ENCODE data around the gene COPG2. TPM values are rescaled to one million over a fixed set of nuclear protein-coding genes. Genes with fewer than 3 reads are reported as not detected.

The COPG2 gene
- total RNA-seq, 1 donor from 2014 or later, result 15.7 TPM

GRCh38 chr7:130506358-130506757 is 162.2 kb downstream of the COPG2 start:
- Histone ChIP-seq H3K4me3 (no peak overlapping the region), H3K27me3 (no peaks in the 10 kb centered on the region), H3K27ac (no peak overlapping the region), H3K36me3 (peaks cover 0 to 6% of the 10 kb centered on the region in 2 donors), H3K4me1 (no peaks in the 10 kb centered on the region), H3K9me3 (no peaks in the 10 kb centered on the region)
- DNase-seq (ENCODE audit: extremely low spot score in 2 of 2), result no peak
- TF ChIP-seq POLR2A (IDR thresholded peaks at IDR 0.05), result no peak
- no peak for TF ChIP-seq POLR2AphosphoS5 (IDR thresholded peaks at IDR 0.05; ENCODE audit: insufficient read depth in 1 of 2, low read depth in 1 of 2)
- TF ChIP-seq CTCF (IDR thresholded peaks at IDR 0.05), result no peak
- intact Hi-C loops (cut with DNase I), result no loop called here

- no peak overlapping the region for H3K4me3 ChIP-seq
- peaks cover 0 to 6% of the 10 kb centered on the region in 2 donors for H3K36me3 ChIP-seq
- no peak for DNase-seq (ENCODE audit: extremely low spot score in 2 of 2)
Measured at GRCh38 chr7:130505753-130506152, 162.8 kb downstream of the COPG2 start.

GRCh38 chr7:130500910-130501309 is 167.6 kb downstream of the COPG2 start:
- intact Hi-C loops (cut with DNase I), result no loop called here
- Histone ChIP-seq H3K4me3 (no peak overlapping the region), H3K27ac (no peak overlapping the region), H3K36me3 (peaks cover 0 to 6% of the 10 kb centered on the region in 2 donors), H3K27me3 (no peaks in the 10 kb centered on the region), H3K4me1 (no peaks in the 10 kb centered on the region), H3K9me3 (no peaks in the 10 kb centered on the region)
- DNase-seq (ENCODE audit: extremely low spot score in 2 of 2), result no peak
- TF ChIP-seq POLR2AphosphoS5 (IDR thresholded peaks at IDR 0.05; ENCODE audit: insufficient read depth in 1 of 2, low read depth in 1 of 2) (no peak), CTCF (IDR thresholded peaks at IDR 0.05) (no peak)

More at GRCh38 chr7:130505753-130506152, 162.8 kb downstream of the COPG2 start:
- Histone ChIP-seq H3K4me1 (no peaks in the 10 kb centered on the region), H3K27me3 (no peaks in the 10 kb centered on the region), H3K27ac (no peak overlapping the region), H3K9me3 (no peaks in the 10 kb centered on the region)
- intact Hi-C loops (cut with DNase I), result no loop called here
- TF ChIP-seq POLR2AphosphoS5 (IDR thresholded peaks at IDR 0.05; ENCODE audit: insufficient read depth in 1 of 2, low read depth in 1 of 2) (no peak), POLR2A (IDR thresholded peaks at IDR 0.05) (no peak), CTCF (IDR thresholded peaks at IDR 0.05) (no peak)

GRCh38 chr7:130500463-130500862 is 168.1 kb downstream of the COPG2 start:
- intact Hi-C loops (cut with DNase I), result no loop called here
- TF ChIP-seq POLR2A (IDR thresholded peaks at IDR 0.05), result no peak
- no peak for TF ChIP-seq POLR2AphosphoS5 (IDR thresholded peaks at IDR 0.05; ENCODE audit: insufficient read depth in 1 of 2, low read depth in 1 of 2)
- no peak for TF ChIP-seq CTCF (IDR thresholded peaks at IDR 0.05)
- Histone ChIP-seq H3K27ac (no peak overlapping the region), H3K4me1 (no peaks in the 10 kb centered on the region), H3K4me3 (no peak overlapping the region), H3K9me3 (no peaks in the 10 kb centered on the region), H3K36me3 (peaks cover 0 to 6% of the 10 kb centered on the region in 2 donors), H3K27me3 (no peaks in the 10 kb centered on the region)
- DNase-seq (ENCODE audit: extremely low spot score in 2 of 2), result no peak

- no peaks in the 10 kb centered on the region for H3K27me3 ChIP-seq
- H3K9me3 ChIP-seq, result no peaks in the 10 kb centered on the region
- no peaks in the 10 kb centered on the region for H3K36me3 ChIP-seq
- H3K4me3 ChIP-seq, result no peak overlapping the region
- TF ChIP-seq POLR2A (IDR thresholded peaks at IDR 0.05) (no peak), CTCF (IDR thresholded peaks at IDR 0.05) (no peak), POLR2AphosphoS5 (IDR thresholded peaks at IDR 0.05; ENCODE audit: insufficient read depth in 1 of 2, low read depth in 1 of 2) (no peak)
- intact Hi-C loops (cut with DNase I), result no loop called here
- DNase-seq (ENCODE audit: extremely low spot score in 2 of 2), result no peak
- H3K27ac ChIP-seq, result no peak overlapping the region
- H3K4me1 ChIP-seq, result peaks cover 19% of the 10 kb centered on the region
Measured at GRCh38 chr7:130494431-130494858, 174.1 kb downstream of the COPG2 start.
